ENCODE measurements around the gene ADGRB2.

DNA sequence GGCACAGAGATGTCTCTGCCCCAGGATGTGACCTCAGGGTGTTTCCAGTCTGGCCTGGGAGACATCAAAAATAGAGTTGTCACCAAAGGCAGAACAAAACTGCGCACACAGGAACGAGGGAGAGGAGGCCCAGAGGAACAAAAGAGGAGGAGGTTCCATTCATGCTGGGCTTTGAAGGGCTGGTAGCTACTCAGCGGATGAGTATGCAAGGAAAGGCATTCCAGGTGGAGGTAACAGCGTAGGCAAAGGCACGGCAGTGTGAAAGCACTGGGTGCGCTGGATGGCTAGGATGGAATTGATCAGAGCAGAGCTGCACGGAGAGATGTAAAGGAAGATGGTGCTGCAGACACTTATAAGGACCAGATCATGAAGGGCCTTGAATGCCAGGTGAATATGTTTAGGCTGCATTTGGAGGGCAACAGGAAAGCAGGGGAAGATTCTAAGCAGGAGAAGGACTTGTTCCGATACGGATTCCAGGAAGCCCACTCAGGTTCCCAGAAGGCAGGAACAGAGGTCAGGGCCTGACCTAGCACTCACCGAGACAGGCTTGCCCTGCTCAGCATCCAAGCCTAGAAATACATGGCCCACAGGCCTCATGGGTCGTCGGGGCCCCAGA lies 66.7 kb downstream of the ADGRB2 start:
- TF ChIP-seq EZH2phosphoT487 (IDR thresholded peaks at IDR 0.05; ENCODE audit: low read depth), result no peak
- TF ChIP-seq CTCF (IDR thresholded peaks at IDR 0.05; ENCODE audit: low read depth, low read length), result no peak

Measured in OCI-LY3 (cell line).